ENCODE measurements around the gene CHRND. TPM values are rescaled to one million over a fixed set of nuclear protein-coding genes. Genes with fewer than 3 reads are reported as not detected.

The CHRND gene
- total RNA-seq, 1 experiment from 2014 or later, result not detected

DNA sequence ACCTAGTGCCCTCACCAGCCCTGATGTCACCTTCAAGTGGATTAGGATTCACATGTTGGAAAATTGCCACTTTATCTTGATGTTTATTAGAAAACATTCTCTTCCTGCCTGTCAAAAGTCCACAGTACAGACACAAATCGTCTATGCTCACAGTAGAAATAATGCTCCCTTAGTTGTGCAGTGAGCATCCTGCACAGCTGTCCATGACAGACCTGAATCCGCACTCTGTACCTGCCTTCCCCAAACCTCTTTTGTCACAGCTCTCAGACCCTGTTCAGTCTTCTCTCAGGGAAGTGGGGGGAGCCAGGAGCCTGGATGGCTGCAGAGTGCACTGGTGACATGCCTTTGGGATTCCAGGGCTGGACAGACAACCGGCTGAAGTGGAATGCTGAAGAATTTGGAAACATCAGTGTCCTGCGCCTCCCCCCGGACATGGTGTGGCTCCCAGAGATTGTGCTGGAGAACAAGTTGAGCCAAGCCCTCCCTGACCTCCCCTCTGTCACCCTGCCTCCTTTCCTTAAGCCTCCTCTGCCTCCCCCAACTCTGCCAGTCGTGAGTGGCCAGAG is 2.0 kb downstream of the CHRND start:
- BruUV-seq (replicated peaks), result no TSS peak
- H3K27me3 Mint-ChIP-seq (ENCODE audit: insufficient read depth, unreplicated experiment), result no peaks in the 10 kb centered on the region
- DNase-seq, result no peak
- H3K36me3 Mint-ChIP-seq (ENCODE audit: insufficient read depth, unreplicated experiment), result peaks cover 6% of the 10 kb centered on the region
- ChIA-PET CTCF (no interaction called here), POLR2A (no interaction called here)
- no peak overlapping the region for H3K4me3 ChIP-seq (ENCODE audit: low read depth, low read length)
- no peaks in the 10 kb centered on the region for H3K27me3 ChIP-seq (replicated peaks; ENCODE audit: control insufficient read depth, insufficient read depth, low read length)
- no peaks in the 10 kb centered on the region for H3K9me3 Mint-ChIP-seq (ENCODE audit: unreplicated experiment)
- H3K36me3 ChIP-seq (ENCODE audit: control insufficient read depth, insufficient read depth, low read length), result no peaks in the 10 kb centered on the region
- no peaks in the 10 kb centered on the region for H3K4me1 ChIP-seq
- H3K9me3 ChIP-seq, result no peaks in the 10 kb centered on the region
- no peaks in the 10 kb centered on the region for H3K4me1 Mint-ChIP-seq (ENCODE audit: low read depth, unreplicated experiment)
- no peak overlapping the region for H3K4me3 Mint-ChIP-seq (ENCODE audit: unreplicated experiment)
- intact Hi-C loops (cut with micrococcal nuclease; ENCODE audit: unreplicated experiment), result no loop called here
- TF ChIP-seq, protein P1, sequence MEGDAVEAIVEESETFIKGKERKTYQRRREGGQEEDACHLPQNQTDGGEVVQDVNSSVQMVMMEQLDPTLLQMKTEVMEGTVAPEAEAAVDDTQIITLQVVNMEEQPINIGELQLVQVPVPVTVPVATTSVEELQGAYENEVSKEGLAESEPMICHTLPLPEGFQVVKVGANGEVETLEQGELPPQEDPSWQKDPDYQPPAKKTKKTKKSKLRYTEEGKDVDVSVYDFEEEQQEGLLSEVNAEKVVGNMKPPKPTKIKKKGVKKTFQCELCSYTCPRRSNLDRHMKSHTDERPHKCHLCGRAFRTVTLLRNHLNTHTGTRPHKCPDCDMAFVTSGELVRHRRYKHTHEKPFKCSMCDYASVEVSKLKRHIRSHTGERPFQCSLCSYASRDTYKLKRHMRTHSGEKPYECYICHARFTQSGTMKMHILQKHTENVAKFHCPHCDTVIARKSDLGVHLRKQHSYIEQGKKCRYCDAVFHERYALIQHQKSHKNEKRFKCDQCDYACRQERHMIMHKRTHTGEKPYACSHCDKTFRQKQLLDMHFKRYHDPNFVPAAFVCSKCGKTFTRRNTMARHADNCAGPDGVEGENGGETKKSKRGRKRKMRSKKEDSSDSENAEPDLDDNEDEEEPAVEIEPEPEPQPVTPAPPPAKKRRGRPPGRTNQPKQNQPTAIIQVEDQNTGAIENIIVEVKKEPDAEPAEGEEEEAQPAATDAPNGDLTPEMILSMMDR (IDR thresholded peaks at IDR 0.05; ENCODE audit: insufficient read depth in 1 of 2, low read depth in 1 of 2, low read length in 1 of 2, severe bottlenecking in 1 of 2, unreplicated experiment in 1 of 2), result no peak
- H3K27ac Mint-ChIP-seq (ENCODE audit: unreplicated experiment), result no peak overlapping the region

DNA sequence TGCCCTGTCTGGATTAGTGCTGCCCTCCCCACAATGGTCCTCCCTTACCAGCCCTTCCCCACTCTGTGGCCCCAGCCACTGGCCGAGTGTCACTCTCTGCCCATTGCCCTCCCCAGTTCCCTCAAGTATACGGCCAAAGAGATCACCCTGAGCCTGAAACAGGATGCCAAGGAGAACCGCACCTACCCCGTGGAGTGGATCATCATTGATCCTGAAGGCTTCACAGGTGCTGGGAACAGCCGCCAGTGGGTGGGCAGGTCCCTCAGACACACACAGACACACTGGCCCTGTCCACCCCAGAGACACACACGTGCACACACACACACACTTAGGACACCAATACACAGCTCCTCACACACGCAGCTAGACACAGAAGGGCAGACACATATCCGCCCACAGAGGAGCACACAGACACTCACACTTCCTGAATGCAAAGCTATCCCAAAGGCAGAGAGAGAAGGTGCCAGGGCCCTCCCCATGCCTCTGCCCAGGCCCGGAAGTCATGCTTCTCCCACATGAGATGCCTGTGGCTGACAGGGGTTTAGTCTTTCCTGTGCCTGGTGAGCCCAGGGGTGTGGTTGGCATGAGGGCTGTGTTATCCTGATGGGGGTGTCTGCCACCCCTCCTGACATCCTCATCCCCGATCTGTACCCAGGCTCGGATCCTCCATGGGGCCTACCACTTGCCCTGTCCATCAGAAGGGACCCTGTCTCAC is 2.9 kb downstream of the CHRND start:
- Mint-ChIP-seq H3K27ac (ENCODE audit: unreplicated experiment) (no peak overlapping the region), H3K4me1 (ENCODE audit: low read depth, unreplicated experiment) (no peaks in the 10 kb centered on the region), H3K36me3 (ENCODE audit: insufficient read depth, unreplicated experiment) (peaks cover 6% of the 10 kb centered on the region), H3K9me3 (ENCODE audit: unreplicated experiment) (no peaks in the 10 kb centered on the region), H3K27me3 (ENCODE audit: insufficient read depth, unreplicated experiment) (no peaks in the 10 kb centered on the region), H3K4me3 (ENCODE audit: unreplicated experiment) (no peak overlapping the region)
- no peaks in the 10 kb centered on the region for H3K27me3 ChIP-seq (replicated peaks; ENCODE audit: control insufficient read depth, insufficient read depth, low read length)
- DNase-seq, result no peak
- no peaks in the 10 kb centered on the region for H3K4me1 ChIP-seq
- H3K4me3 ChIP-seq (ENCODE audit: low read depth, low read length), result no peak overlapping the region
- ChIA-PET POLR2A (no interaction called here), CTCF (no interaction called here)
- no peaks in the 10 kb centered on the region for H3K36me3 ChIP-seq (ENCODE audit: control insufficient read depth, insufficient read depth, low read length)
- BruUV-seq (replicated peaks), result no TSS peak
- intact Hi-C loops (cut with micrococcal nuclease; ENCODE audit: unreplicated experiment), result no loop called here
- TF ChIP-seq, protein P1 (IDR thresholded peaks at IDR 0.05; ENCODE audit: insufficient read depth in 1 of 2, low read depth in 1 of 2, low read length in 1 of 2, severe bottlenecking in 1 of 2, unreplicated experiment in 1 of 2), result no peak
- H3K9me3 ChIP-seq, result no peaks in the 10 kb centered on the region

DNA sequence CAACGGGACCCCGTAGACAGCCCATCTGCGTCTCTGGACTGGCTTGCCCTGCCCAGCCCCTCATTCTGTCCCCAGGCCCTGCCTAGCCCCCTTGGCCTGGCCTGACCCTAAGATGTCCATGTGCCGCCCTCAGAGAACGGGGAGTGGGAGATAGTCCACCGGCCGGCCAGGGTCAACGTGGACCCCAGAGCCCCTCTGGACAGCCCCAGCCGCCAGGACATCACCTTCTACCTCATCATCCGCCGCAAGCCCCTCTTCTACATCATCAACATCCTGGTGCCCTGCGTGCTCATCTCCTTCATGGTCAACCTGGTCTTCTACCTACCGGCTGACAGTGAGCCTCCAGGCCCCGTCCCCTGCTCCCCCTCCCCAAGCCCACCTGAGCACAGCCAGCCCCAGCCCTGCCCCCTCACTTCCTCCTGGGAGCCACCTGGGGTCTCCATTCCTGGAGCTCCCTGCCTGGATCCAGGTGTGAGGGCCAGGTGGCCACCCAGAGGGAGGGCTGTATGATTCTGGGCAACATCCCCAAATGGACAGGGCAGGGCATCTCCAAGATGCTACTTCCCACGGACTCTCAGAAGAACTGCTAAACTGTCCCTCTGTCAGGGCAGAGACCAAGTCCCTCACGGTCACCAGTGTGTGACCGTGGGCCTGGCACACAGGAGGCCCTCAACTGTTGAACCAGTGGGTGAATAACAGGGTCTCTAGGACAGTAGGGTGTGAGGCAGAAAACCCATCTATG is 4.0 kb downstream of the CHRND start:
- no peaks in the 10 kb centered on the region for H3K27me3 Mint-ChIP-seq (ENCODE audit: insufficient read depth, unreplicated experiment)
- no peak for DNase-seq
- no TSS peak for BruUV-seq (replicated peaks)
- CTCF ChIA-PET, result no interaction called here
- no peaks in the 10 kb centered on the region for H3K4me1 Mint-ChIP-seq (ENCODE audit: low read depth, unreplicated experiment)
- H3K4me3 ChIP-seq (ENCODE audit: low read depth, low read length), result no peak overlapping the region
- no peaks in the 10 kb centered on the region for H3K4me1 ChIP-seq
- TF ChIP-seq, protein P1 (IDR thresholded peaks at IDR 0.05; ENCODE audit: insufficient read depth in 1 of 2, low read depth in 1 of 2, low read length in 1 of 2, severe bottlenecking in 1 of 2, unreplicated experiment in 1 of 2), result no peak
- H3K4me3 Mint-ChIP-seq (ENCODE audit: unreplicated experiment), result no peak overlapping the region
- no peaks in the 10 kb centered on the region for H3K27me3 ChIP-seq (replicated peaks; ENCODE audit: control insufficient read depth, insufficient read depth, low read length)
- peaks cover 6% of the 10 kb centered on the region for H3K36me3 Mint-ChIP-seq (ENCODE audit: insufficient read depth, unreplicated experiment)
- H3K9me3 ChIP-seq, result no peaks in the 10 kb centered on the region
- no peaks in the 10 kb centered on the region for H3K36me3 ChIP-seq (ENCODE audit: control insufficient read depth, insufficient read depth, low read length)
- H3K27ac Mint-ChIP-seq (ENCODE audit: unreplicated experiment), result no peak overlapping the region
- POLR2A ChIA-PET, result no interaction called here
- intact Hi-C loops (cut with micrococcal nuclease; ENCODE audit: unreplicated experiment), result no loop called here
- no peaks in the 10 kb centered on the region for H3K9me3 Mint-ChIP-seq (ENCODE audit: unreplicated experiment)
